PFSK-1 (cell line): ENCODE data around the gene LDLRAD4.

Experiments
- FOXP2 ChIP-seq: optimal IDR thresholded peaks from 2 replicates; pipeline ENCODE3; 2011; ENCODE audit warnings: borderline replicate concordance, control low read depth, inconsistent platforms; ENCODE audit not compliant: insufficient read depth; ENCODE audit errors: extremely low read length, extremely low read depth
- POLR2AphosphoS5 ChIP-seq: IDR thresholded peaks from 2 replicates; pipeline ENCODE4 v1.6.1; 2012; ENCODE audit warnings: low read depth, mild to moderate bottlenecking, control low read depth, low read length, moderate library complexity
- SIN3A ChIP-seq: IDR thresholded peaks from 2 replicates; pipeline ENCODE4 v1.6.1; 2012; ENCODE audit warnings: mild to moderate bottlenecking, low read length, moderate library complexity, borderline replicate concordance; ENCODE audit not compliant: insufficient read depth
- TAF1 ChIP-seq: IDR thresholded peaks from 2 replicates; pipeline ENCODE4 v1.6.1; 2012; ENCODE audit warnings: low read length, control low read depth, borderline replicate concordance; ENCODE audit not compliant: insufficient read depth
- TF ChIP-seq, protein P1 (sequence below), 2 experiments: IDR thresholded peaks; 2 replicates each; pipeline versions ENCODE4 v1.6.1 to v1.8.0; 2011 to 2012; ENCODE audit warnings: low read depth in 2 of 2, low read length in 2 of 2, control low read depth in 1 of 2, inconsistent platforms in 1 of 2, mild to moderate bottlenecking in 1 of 2, moderate library complexity in 1 of 2; ENCODE audit not compliant: insufficient read depth in 1 of 2

Gene LDLRAD4

GRCh38 chr18:13464432-13465123 is 246.0 kb downstream of the LDLRAD4 start:
- TF ChIP-seq FOXP2 (peak; percentile 95), POLR2AphosphoS5 (no peak)
- TF ChIP-seq, protein P1, sequence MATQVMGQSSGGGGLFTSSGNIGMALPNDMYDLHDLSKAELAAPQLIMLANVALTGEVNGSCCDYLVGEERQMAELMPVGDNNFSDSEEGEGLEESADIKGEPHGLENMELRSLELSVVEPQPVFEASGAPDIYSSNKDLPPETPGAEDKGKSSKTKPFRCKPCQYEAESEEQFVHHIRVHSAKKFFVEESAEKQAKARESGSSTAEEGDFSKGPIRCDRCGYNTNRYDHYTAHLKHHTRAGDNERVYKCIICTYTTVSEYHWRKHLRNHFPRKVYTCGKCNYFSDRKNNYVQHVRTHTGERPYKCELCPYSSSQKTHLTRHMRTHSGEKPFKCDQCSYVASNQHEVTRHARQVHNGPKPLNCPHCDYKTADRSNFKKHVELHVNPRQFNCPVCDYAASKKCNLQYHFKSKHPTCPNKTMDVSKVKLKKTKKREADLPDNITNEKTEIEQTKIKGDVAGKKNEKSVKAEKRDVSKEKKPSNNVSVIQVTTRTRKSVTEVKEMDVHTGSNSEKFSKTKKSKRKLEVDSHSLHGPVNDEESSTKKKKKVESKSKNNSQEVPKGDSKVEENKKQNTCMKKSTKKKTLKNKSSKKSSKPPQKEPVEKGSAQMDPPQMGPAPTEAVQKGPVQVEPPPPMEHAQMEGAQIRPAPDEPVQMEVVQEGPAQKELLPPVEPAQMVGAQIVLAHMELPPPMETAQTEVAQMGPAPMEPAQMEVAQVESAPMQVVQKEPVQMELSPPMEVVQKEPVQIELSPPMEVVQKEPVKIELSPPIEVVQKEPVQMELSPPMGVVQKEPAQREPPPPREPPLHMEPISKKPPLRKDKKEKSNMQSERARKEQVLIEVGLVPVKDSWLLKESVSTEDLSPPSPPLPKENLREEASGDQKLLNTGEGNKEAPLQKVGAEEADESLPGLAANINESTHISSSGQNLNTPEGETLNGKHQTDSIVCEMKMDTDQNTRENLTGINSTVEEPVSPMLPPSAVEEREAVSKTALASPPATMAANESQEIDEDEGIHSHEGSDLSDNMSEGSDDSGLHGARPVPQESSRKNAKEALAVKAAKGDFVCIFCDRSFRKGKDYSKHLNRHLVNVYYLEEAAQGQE (IDR thresholded peaks at IDR 0.05; ENCODE audit: insufficient read depth in 1 of 2, low read depth in 2 of 2, low read length in 2 of 2): peak in 1 of 2 experiments; percentile 24; a peak in 1 of 4 replicates

- TF ChIP-seq FOXP2 (no peak), POLR2AphosphoS5 (no peak), SIN3A (no peak), TAF1 (no peak)
- TF ChIP-seq, protein P1 (IDR thresholded peaks at IDR 0.05; ENCODE audit: insufficient read depth in 1 of 2, low read depth in 2 of 2, low read length in 2 of 2): no peak
Observed at GRCh38 chr18:13465124-13465446, 246.5 kb downstream of the LDLRAD4 start.

- TF ChIP-seq SIN3A: no peak
- TF ChIP-seq FOXP2: no peak
- TF ChIP-seq, protein P1 (IDR thresholded peaks at IDR 0.05; ENCODE audit: insufficient read depth in 1 of 2, low read depth in 2 of 2, low read length in 2 of 2): no peak
Observed at GRCh38 chr18:13465476-13465875, 246.9 kb downstream of the LDLRAD4 start.

GRCh38 chr18:13470516-13471197 is 252.1 kb downstream of the LDLRAD4 start:
- TF ChIP-seq POLR2AphosphoS5 (no peak), TAF1 (no peak), FOXP2 (no peak), SIN3A (no peak)
- TF ChIP-seq, protein P1 (IDR thresholded peaks at IDR 0.05; ENCODE audit: insufficient read depth in 1 of 2, low read depth in 2 of 2, low read length in 2 of 2): no peak
